SK-N-SH treated with all-trans-retinoic acid at 6 μM for 48 hours (cell line): Measurements from ENCODE around the gene WDR87.

Experiments used
- ATAC-seq: fragments of 200-7000 bp; cut with Tn5 transposase; 3 replicates; pipeline ENCODE4 v1.9.1; 2020; ENCODE audit warnings: mild to moderate bottlenecking, moderate library complexity
- ARNTL ChIP-seq: fragments of 450-650 bp; formaldehyde crosslinking; IDR thresholded peaks from 2 replicates; pipeline ENCODE4 v1.5.0; 2020; ENCODE audit warnings: low read depth, mild to moderate bottlenecking, moderate library complexity, borderline replicate concordance
- BACH2 ChIP-seq: fragments of 250-450 bp; sonication (Bioruptor Pico); IDR thresholded peaks from 2 replicates; pipeline ENCODE4 v1.9.0; 2021; ENCODE audit warnings: mild to moderate bottlenecking, borderline replicate concordance
- CSDC2 ChIP-seq: fragments of 250-450 bp; sonication (Bioruptor Pico); IDR thresholded peaks from 2 replicates; pipeline ENCODE4 v1.5.0; 2020; ENCODE audit warnings: mild to moderate bottlenecking, moderate library complexity
- ESRRG ChIP-seq: fragments of 250-450 bp; sonication (Bioruptor Pico); IDR thresholded peaks from 2 replicates; pipeline ENCODE4 v1.6.1; 2021; ENCODE audit warnings: mild to moderate bottlenecking
- GLIS3 ChIP-seq: fragments of 250-450 bp; sonication (Bioruptor Pico); IDR thresholded peaks from 2 replicates; pipeline ENCODE4 v1.5.0; 2020; ENCODE audit warnings: mild to moderate bottlenecking, moderate library complexity
- ISL1 ChIP-seq: fragments of 250-450 bp; sonication (Bioruptor Pico); IDR thresholded peaks from 2 replicates; pipeline ENCODE4 v2.1.2; 2022; ENCODE audit warnings: mild to moderate bottlenecking, moderate library complexity
- OSR1 ChIP-seq: fragments of 250-450 bp; sonication (Bioruptor Pico); IDR thresholded peaks from 2 replicates; pipeline ENCODE4 v1.8.0; 2022; ENCODE audit warnings: moderate library complexity, mild to moderate bottlenecking, inconsistent platforms
- PPARA ChIP-seq: fragments of 250-450 bp; sonication (Bioruptor Pico); IDR thresholded peaks from 2 replicates; pipeline ENCODE4 v1.5.0; 2020; ENCODE audit warnings: mild to moderate bottlenecking, borderline replicate concordance
- RARB ChIP-seq: fragments of 250-450 bp; sonication (Bioruptor Pico); IDR thresholded peaks from 2 replicates; pipeline ENCODE4 v1.8.0; 2021; ENCODE audit warnings: mild to moderate bottlenecking, moderate library complexity
- SNAI2 ChIP-seq: fragments of 250-450 bp; sonication (Bioruptor Pico); IDR thresholded peaks from 2 replicates; pipeline ENCODE4 v1.5.0; 2020; ENCODE audit warnings: mild to moderate bottlenecking, moderate library complexity
- TCF4 ChIP-seq: fragments of 250-450 bp; sonication (Bioruptor Pico); IDR thresholded peaks from 2 replicates; pipeline ENCODE4 v1.8.0; 2021; ENCODE audit warnings: mild to moderate bottlenecking, moderate library complexity, borderline replicate concordance
- TOX ChIP-seq: fragments of 250-450 bp; sonication (Bioruptor Pico); IDR thresholded peaks from 2 replicates; pipeline ENCODE4 v1.8.0; 2021; ENCODE audit warnings: mild to moderate bottlenecking, moderate library complexity, borderline replicate concordance
- TSHZ2 ChIP-seq: fragments of 250-450 bp; sonication (Bioruptor Pico); IDR thresholded peaks from 2 replicates; pipeline ENCODE4 v1.5.0; 2020; ENCODE audit warnings: mild to moderate bottlenecking, moderate library complexity
- ZC3H10 ChIP-seq: fragments of 250-450 bp; sonication (Bioruptor Pico); IDR thresholded peaks from 2 replicates; pipeline ENCODE4 v1.5.1; 2021; ENCODE audit warnings: mild to moderate bottlenecking, moderate library complexity
- ZFP3 ChIP-seq: fragments of 250-450 bp; sonication (Bioruptor Pico); IDR thresholded peaks from 2 replicates; pipeline ENCODE4 v1.5.0; 2020; ENCODE audit warnings: mild to moderate bottlenecking, moderate library complexity
- ZFP30 ChIP-seq: fragments of 450-650 bp; formaldehyde crosslinking; IDR thresholded peaks from 2 replicates; pipeline ENCODE4 v1.5.0; 2022; ENCODE audit warnings: mild to moderate bottlenecking, moderate library complexity
- ZNF565 ChIP-seq: fragments of 450-650 bp; formaldehyde crosslinking; conservative IDR thresholded peaks from 2 replicates; pipeline ENCODE4 v1.5.0; 2020; ENCODE audit warnings: low read depth, mild to moderate bottlenecking, moderate library complexity
- ZNF70 ChIP-seq: fragments of 450-650 bp; formaldehyde crosslinking; IDR thresholded peaks from 2 replicates; pipeline ENCODE4 v1.5.0; 2020; ENCODE audit warnings: mild to moderate bottlenecking, moderate library complexity
- ZNF8 ChIP-seq: fragments of 450-650 bp; formaldehyde crosslinking; IDR thresholded peaks from 2 replicates; pipeline ENCODE4 v1.5.0; 2020; ENCODE audit warnings: mild to moderate bottlenecking, moderate library complexity
- TF ChIP-seq, protein P1 (sequence below): fragments of 250-450 bp; sonication (Bioruptor Pico); IDR thresholded peaks from 2 replicates; pipeline ENCODE4 v1.8.0; 2021; ENCODE audit warnings: low read depth, mild to moderate bottlenecking, moderate library complexity, borderline replicate concordance
- TF ChIP-seq, protein P2 (sequence below): fragments of 250-450 bp; sonication (Bioruptor Pico); IDR thresholded peaks from 2 replicates; pipeline ENCODE4 v1.8.0; 2020; ENCODE audit warnings: mild to moderate bottlenecking, moderate library complexity, borderline replicate concordance
- TF ChIP-seq, protein P3 (sequence below): fragments of 250-450 bp; sonication (Bioruptor Pico); IDR thresholded peaks from 2 replicates; pipeline ENCODE4 v1.5.1; 2021; ENCODE audit warnings: mild to moderate bottlenecking, moderate library complexity

The WDR87 gene

GRCh38 chr19:37954421-37954874 lies 48.1 kb upstream of the WDR87 start:
- ATAC-seq, result no peak
- no peak for TF ChIP-seq ISL1
- no peak for TF ChIP-seq TCF4 (CRISPR knock-in tag)
- no peak for TF ChIP-seq OSR1
- no peak for TF ChIP-seq RARB (CRISPR knock-in tag)
- no peak for TF ChIP-seq ZFP3
- no peak for TF ChIP-seq ESRRG (CRISPR knock-in tag)
- TF ChIP-seq ZNF70 (CRISPR knock-in tag), result no peak
- no peak for TF ChIP-seq ZNF8 (CRISPR knock-in tag)
- TF ChIP-seq ZC3H10 (CRISPR knock-in tag), result no peak
- no peak for TF ChIP-seq PPARA (CRISPR knock-in tag)
- TF ChIP-seq, protein P1, sequence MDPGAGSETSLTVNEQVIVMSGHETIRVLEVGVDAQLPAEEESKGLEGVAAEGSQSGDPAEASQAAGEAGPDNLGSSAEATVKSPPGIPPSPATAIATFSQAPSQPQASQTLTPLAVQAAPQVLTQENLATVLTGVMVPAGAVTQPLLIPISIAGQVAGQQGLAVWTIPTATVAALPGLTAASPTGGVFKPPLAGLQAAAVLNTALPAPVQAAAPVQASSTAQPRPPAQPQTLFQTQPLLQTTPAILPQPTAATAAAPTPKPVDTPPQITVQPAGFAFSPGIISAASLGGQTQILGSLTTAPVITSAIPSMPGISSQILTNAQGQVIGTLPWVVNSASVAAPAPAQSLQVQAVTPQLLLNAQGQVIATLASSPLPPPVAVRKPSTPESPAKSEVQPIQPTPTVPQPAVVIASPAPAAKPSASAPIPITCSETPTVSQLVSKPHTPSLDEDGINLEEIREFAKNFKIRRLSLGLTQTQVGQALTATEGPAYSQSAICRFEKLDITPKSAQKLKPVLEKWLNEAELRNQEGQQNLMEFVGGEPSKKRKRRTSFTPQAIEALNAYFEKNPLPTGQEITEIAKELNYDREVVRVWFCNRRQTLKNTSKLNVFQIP (CRISPR knock-in tag), result no peak
- TF ChIP-seq SNAI2 (CRISPR knock-in tag), result no peak
- TF ChIP-seq TOX, result no peak
- no peak for TF ChIP-seq ARNTL (CRISPR knock-in tag)
- TF ChIP-seq, protein P2, sequence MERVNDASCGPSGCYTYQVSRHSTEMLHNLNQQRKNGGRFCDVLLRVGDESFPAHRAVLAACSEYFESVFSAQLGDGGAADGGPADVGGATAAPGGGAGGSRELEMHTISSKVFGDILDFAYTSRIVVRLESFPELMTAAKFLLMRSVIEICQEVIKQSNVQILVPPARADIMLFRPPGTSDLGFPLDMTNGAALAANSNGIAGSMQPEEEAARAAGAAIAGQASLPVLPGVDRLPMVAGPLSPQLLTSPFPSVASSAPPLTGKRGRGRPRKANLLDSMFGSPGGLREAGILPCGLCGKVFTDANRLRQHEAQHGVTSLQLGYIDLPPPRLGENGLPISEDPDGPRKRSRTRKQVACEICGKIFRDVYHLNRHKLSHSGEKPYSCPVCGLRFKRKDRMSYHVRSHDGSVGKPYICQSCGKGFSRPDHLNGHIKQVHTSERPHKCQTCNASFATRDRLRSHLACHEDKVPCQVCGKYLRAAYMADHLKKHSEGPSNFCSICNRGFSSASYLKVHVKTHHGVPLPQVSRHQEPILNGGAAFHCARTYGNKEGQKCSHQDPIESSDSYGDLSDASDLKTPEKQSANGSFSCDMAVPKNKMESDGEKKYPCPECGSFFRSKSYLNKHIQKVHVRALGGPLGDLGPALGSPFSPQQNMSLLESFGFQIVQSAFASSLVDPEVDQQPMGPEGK, result no peak
- TF ChIP-seq, all 23 proteins: peak for 0

- ATAC-seq, result no peak
- TF ChIP-seq PPARA (CRISPR knock-in tag) (no peak), ZNF8 (CRISPR knock-in tag) (no peak), GLIS3 (no peak), ZFP3 (no peak), BACH2 (CRISPR knock-in tag) (no peak)
- TF ChIP-seq, protein P2, result no peak
These were observed 47.5 kb upstream of the WDR87 start for GRCh38 chr19:37953918-37954303.

GRCh38 chr19:37953171-37953917 lies 47.0 kb upstream of the WDR87 start:
- TF ChIP-seq ZNF8 (CRISPR knock-in tag), result no peak
- no peak for TF ChIP-seq OSR1
- no peak for TF ChIP-seq ZNF70 (CRISPR knock-in tag)
- TF ChIP-seq TSHZ2 (CRISPR knock-in tag), result no peak
- no peak for TF ChIP-seq ZNF565 (CRISPR knock-in tag)
- no peak for TF ChIP-seq ZFP3
- TF ChIP-seq, protein P2, result no peak
- no peak for TF ChIP-seq ZFP30
- TF ChIP-seq, protein P3, sequence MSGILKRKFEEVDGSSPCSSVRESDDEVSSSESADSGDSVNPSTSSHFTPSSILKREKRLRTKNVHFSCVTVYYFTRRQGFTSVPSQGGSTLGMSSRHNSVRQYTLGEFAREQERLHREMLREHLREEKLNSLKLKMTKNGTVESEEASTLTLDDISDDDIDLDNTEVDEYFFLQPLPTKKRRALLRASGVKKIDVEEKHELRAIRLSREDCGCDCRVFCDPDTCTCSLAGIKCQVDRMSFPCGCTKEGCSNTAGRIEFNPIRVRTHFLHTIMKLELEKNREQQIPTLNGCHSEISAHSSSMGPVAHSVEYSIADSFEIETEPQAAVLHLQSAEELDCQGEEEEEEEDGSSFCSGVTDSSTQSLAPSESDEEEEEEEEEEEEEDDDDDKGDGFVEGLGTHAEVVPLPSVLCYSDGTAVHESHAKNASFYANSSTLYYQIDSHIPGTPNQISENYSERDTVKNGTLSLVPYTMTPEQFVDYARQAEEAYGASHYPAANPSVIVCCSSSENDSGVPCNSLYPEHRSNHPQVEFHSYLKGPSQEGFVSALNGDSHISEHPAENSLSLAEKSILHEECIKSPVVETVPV (CRISPR knock-in tag), result no peak
- TF ChIP-seq BACH2 (CRISPR knock-in tag), result no peak
- TF ChIP-seq ZC3H10 (CRISPR knock-in tag), result no peak
- no peak for TF ChIP-seq RARB (CRISPR knock-in tag)
- TF ChIP-seq TCF4 (CRISPR knock-in tag), result no peak
- TF ChIP-seq ISL1, result no peak
- no peak for TF ChIP-seq ESRRG (CRISPR knock-in tag)
- no peak for TF ChIP-seq PPARA (CRISPR knock-in tag)
- TF ChIP-seq CSDC2 (CRISPR knock-in tag), result no peak
- TF ChIP-seq ARNTL (CRISPR knock-in tag), result no peak
- TF ChIP-seq, all 23 proteins: peak for 0
- ATAC-seq, result no peak; the same call in 2 of the 3 replicates
